HEK293 (cell line): ENCODE measurements around the gene CCDC85C.
A peak's percentile ranks its signal among the peaks of the same experiment; 100 is the strongest.

Experiments used
- BCL11B ChIP-seq: fragments of 450-650 bp; formaldehyde crosslinking; IDR thresholded peaks from 2 replicates; pipeline ENCODE4 v1.5.1; 2016; ENCODE audit warnings: low read depth, missing biosample characterization, missing genetic modification characterization
- HOXA7 ChIP-seq: sonication (generic); formaldehyde crosslinking; IDR thresholded peaks from 2 replicates; pipeline ENCODE4 v1.8.1; 2022; ENCODE audit warnings: missing genetic modification reagents, borderline replicate concordance
- OVOL3 ChIP-seq: fragments of 450-650 bp; formaldehyde crosslinking; IDR thresholded peaks from 2 replicates; pipeline ENCODE4 v1.5.1; 2016; ENCODE audit warnings: missing biosample characterization, missing genetic modification characterization
- PATZ1 ChIP-seq: fragments of 450-650 bp; formaldehyde crosslinking; IDR thresholded peaks from 2 replicates; pipeline ENCODE4 v1.5.1; 2016; ENCODE audit warnings: missing biosample characterization, missing genetic modification characterization
- PRDM10 ChIP-seq: fragments of 450-650 bp; formaldehyde crosslinking; IDR thresholded peaks from 2 replicates; pipeline ENCODE4 v1.5.1; 2016; ENCODE audit warnings: missing biosample characterization, missing genetic modification characterization
- TCF7L2 ChIP-seq: IDR thresholded peaks from 2 replicates; pipeline ENCODE4 v1.6.1; 2011; ENCODE audit warnings: low read depth, mild to moderate bottlenecking, inconsistent platforms, low read length, moderate library complexity, borderline replicate concordance
- YY1 ChIP-seq: fragments of 450-650 bp; formaldehyde crosslinking; IDR thresholded peaks from 2 replicates; pipeline ENCODE4 v1.5.1; 2018; ENCODE audit warnings: missing biosample characterization, missing genetic modification characterization
- YY2 ChIP-seq: fragments of 450-650 bp; formaldehyde crosslinking; IDR thresholded peaks from 2 replicates; pipeline ENCODE4 v1.5.1; 2016; ENCODE audit warnings: missing biosample characterization, missing genetic modification characterization
- ZIC2 ChIP-seq: fragments of 450-650 bp; formaldehyde crosslinking; IDR thresholded peaks from 2 replicates; pipeline ENCODE4 v1.5.1; 2016; ENCODE audit warnings: missing biosample characterization, missing genetic modification characterization
- ZNF112 ChIP-seq: fragments of 450-650 bp; formaldehyde crosslinking; IDR thresholded peaks from 2 replicates; pipeline ENCODE4 v1.5.0; 2017; ENCODE audit warnings: missing biosample characterization, missing genetic modification characterization
- ZNF121 ChIP-seq: fragments of 450-650 bp; formaldehyde crosslinking; IDR thresholded peaks from 2 replicates; pipeline ENCODE4 v1.5.1; 2016; ENCODE audit warnings: missing biosample characterization, missing genetic modification characterization
- ZNF132 ChIP-seq: fragments of 450-650 bp; formaldehyde crosslinking; IDR thresholded peaks from 2 replicates; pipeline ENCODE4 v1.5.1; 2017; ENCODE audit warnings: missing biosample characterization, missing genetic modification characterization, borderline replicate concordance
- ZNF174 ChIP-seq: fragments of 450-650 bp; formaldehyde crosslinking; IDR thresholded peaks from 2 replicates; pipeline ENCODE4 v1.5.0; 2017; ENCODE audit warnings: missing biosample characterization, mild to moderate bottlenecking, missing genetic modification characterization
- ZNF214 ChIP-seq: fragments of 450-650 bp; formaldehyde crosslinking; IDR thresholded peaks from 2 replicates; pipeline ENCODE4 v1.5.1; 2017; ENCODE audit warnings: missing biosample characterization, mild to moderate bottlenecking, missing genetic modification characterization, borderline replicate concordance
- ZNF239 ChIP-seq: fragments of 450-650 bp; formaldehyde crosslinking; IDR thresholded peaks from 2 replicates; pipeline ENCODE4 v1.5.1; 2016; ENCODE audit warnings: missing biosample characterization, missing genetic modification characterization
- ZNF248 ChIP-seq: fragments of 450-650 bp; formaldehyde crosslinking; IDR thresholded peaks from 2 replicates; pipeline ENCODE4 v1.5.1; 2017; ENCODE audit warnings: missing biosample characterization, missing genetic modification characterization
- ZNF354C ChIP-seq: fragments of 450-650 bp; formaldehyde crosslinking; IDR thresholded peaks from 2 replicates; pipeline ENCODE4 v1.5.1; 2016; ENCODE audit warnings: missing biosample characterization, missing genetic modification characterization, low read depth, borderline replicate concordance
- ZNF37A ChIP-seq: fragments of 450-650 bp; IDR thresholded peaks from 2 replicates; pipeline ENCODE4 v1.5.1; 2018; ENCODE audit warnings: missing biosample characterization, missing genetic modification characterization
- ZNF391 ChIP-seq: fragments of 450-650 bp; formaldehyde crosslinking; IDR thresholded peaks from 2 replicates; pipeline ENCODE4 v1.5.1; 2016; ENCODE audit warnings: low read depth, missing biosample characterization, missing genetic modification characterization, borderline replicate concordance
- ZNF404 ChIP-seq: fragments of 450-650 bp; formaldehyde crosslinking; IDR thresholded peaks from 2 replicates; pipeline ENCODE4 v1.5.1; 2017; ENCODE audit warnings: missing biosample characterization, missing genetic modification characterization
- ZNF48 ChIP-seq: fragments of 450-650 bp; formaldehyde crosslinking; IDR thresholded peaks from 2 replicates; pipeline ENCODE4 v1.5.1; 2016; ENCODE audit warnings: missing biosample characterization, missing genetic modification characterization
- ZNF600 ChIP-seq: fragments of 450-650 bp; formaldehyde crosslinking; IDR thresholded peaks from 2 replicates; pipeline ENCODE4 v1.5.1; 2016; ENCODE audit warnings: missing biosample characterization, missing genetic modification characterization
- ZNF621 ChIP-seq: fragments of 450-650 bp; formaldehyde crosslinking; IDR thresholded peaks from 2 replicates; pipeline ENCODE4 v1.5.1; 2017; ENCODE audit warnings: missing biosample characterization, missing genetic modification characterization
- ZNF624 ChIP-seq: fragments of 450-650 bp; formaldehyde crosslinking; IDR thresholded peaks from 2 replicates; pipeline ENCODE4 v1.5.1; 2017; ENCODE audit warnings: missing biosample characterization, missing genetic modification characterization
- ZNF707 ChIP-seq: fragments of 450-650 bp; formaldehyde crosslinking; IDR thresholded peaks from 2 replicates; pipeline ENCODE4 v1.5.1; 2016; ENCODE audit warnings: missing biosample characterization, missing genetic modification characterization
- ZSCAN18 ChIP-seq: fragments of 450-650 bp; formaldehyde crosslinking; IDR thresholded peaks from 2 replicates; pipeline ENCODE4 v1.5.1; 2016; ENCODE audit warnings: missing biosample characterization, missing genetic modification characterization
- ZSCAN5A ChIP-seq: fragments of 450-650 bp; formaldehyde crosslinking; IDR thresholded peaks from 2 replicates; pipeline ENCODE4 v1.5.1; 2016; ENCODE audit warnings: missing biosample characterization, missing genetic modification characterization
- TF ChIP-seq, protein P1 (sequence below): fragments of 450-650 bp; formaldehyde crosslinking; IDR thresholded peaks from 2 replicates; pipeline ENCODE4 v1.5.1; 2016; ENCODE audit warnings: missing biosample characterization, missing genetic modification characterization
- TF ChIP-seq, protein P2 (sequence below): fragments of 450-650 bp; formaldehyde crosslinking; IDR thresholded peaks from 2 replicates; pipeline ENCODE4 v1.5.1; 2017; ENCODE audit warnings: missing biosample characterization, missing genetic modification characterization
- TF ChIP-seq, protein P3 (sequence below): fragments of 450-650 bp; formaldehyde crosslinking; IDR thresholded peaks from 2 replicates; pipeline ENCODE4; 2016; ENCODE audit warnings: missing biosample characterization, missing genetic modification characterization

Gene CCDC85C

DNA sequence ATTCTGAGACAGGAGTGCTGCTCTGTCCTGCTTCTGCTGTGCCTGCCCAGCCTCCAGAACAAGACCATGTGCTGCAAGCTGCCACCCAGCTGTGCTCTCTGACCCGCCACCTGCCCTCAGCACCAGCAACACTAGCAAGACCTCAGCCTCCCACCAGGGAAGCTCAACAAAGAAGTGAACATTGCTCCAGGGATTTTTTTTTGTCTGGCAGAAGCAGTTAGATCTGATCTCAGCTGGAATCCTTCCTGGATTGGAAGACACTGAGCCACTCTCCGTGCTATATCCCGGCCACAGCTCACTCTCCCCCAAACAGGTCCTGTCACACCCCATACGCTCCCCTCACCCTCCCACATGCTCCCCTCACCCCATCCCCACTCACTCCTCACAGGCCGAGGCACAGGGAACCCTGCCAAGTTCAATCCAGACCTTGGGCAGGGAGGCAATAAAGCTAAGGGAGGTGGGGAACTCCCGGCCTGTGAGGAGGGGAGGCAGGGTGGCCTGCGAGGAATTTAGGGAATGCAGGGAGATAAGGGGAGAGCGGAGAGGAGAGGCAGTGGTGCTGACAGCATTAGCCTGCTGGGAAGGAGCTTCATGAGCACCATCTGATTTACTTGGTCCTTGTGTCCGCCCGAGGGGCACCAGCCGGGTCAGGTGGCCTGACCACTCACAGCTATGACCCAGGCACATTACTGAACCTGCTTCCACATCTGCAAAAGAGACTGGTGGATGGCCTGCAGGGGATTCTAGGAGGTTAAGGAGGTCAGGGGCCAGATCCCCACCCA lies 29.7 kb downstream of the CCDC85C start (continued):
- no peak for TF ChIP-seq OVOL3 (tag by site-specific recombination)
- no peak for TF ChIP-seq ZSCAN5A (tag by site-specific recombination)
- TF ChIP-seq, protein P1, sequence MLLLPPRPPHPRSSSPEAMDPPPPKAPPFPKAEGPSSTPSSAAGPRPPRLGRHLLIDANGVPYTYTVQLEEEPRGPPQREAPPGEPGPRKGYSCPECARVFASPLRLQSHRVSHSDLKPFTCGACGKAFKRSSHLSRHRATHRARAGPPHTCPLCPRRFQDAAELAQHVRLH (tag by site-specific recombination) = no peak
- TF ChIP-seq ZNF112 (tag by site-specific recombination) = no peak
- no peak for TF ChIP-seq HOXA7
- TF ChIP-seq, protein P2, sequence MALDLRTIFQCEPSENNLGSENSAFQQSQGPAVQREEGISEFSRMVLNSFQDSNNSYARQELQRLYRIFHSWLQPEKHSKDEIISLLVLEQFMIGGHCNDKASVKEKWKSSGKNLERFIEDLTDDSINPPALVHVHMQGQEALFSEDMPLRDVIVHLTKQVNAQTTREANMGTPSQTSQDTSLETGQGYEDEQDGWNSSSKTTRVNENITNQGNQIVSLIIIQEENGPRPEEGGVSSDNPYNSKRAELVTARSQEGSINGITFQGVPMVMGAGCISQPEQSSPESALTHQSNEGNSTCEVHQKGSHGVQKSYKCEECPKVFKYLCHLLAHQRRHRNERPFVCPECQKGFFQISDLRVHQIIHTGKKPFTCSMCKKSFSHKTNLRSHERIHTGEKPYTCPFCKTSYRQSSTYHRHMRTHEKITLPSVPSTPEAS = no peak
- peak; percentile 91 for TF ChIP-seq ZNF600 (tag by site-specific recombination)
- no peak for TF ChIP-seq ZNF707 (tag by site-specific recombination)
- TF ChIP-seq PATZ1 = peak; percentile 98
- TF ChIP-seq BCL11B (tag by site-specific recombination) = peak; percentile 52
- TF ChIP-seq ZNF354C (tag by site-specific recombination) = no peak
- TF ChIP-seq ZSCAN18 (tag by site-specific recombination) = no peak
- TF ChIP-seq ZIC2 (tag by site-specific recombination) = peak; percentile 99
- no peak for TF ChIP-seq TCF7L2
- TF ChIP-seq PRDM10 (tag by site-specific recombination) = peak; percentile 79
- TF ChIP-seq ZNF121 (tag by site-specific recombination) = no peak
- TF ChIP-seq ZNF214 (tag by site-specific recombination) = no peak
- no peak for TF ChIP-seq ZNF239
- no peak for TF ChIP-seq ZNF132
- TF ChIP-seq, protein P3, sequence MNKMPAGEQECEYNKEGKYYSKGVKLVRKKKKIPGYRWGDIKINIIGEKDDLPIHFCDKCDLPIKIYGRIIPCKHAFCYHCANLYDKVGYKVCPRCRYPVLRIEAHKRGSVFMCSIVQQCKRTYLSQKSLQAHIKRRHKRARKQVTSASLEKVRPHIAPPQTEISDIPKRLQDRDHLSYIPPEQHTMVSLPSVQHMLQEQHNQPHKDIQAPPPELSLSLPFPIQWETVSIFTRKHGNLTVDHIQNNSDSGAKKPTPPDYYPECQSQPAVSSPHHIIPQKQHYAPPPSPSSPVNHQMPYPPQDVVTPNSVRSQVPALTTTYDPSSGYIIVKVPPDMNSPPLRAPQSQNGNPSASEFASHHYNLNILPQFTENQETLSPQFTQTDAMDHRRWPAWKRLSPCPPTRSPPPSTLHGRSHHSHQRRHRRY (tag by site-specific recombination) = no peak
- no peak for TF ChIP-seq ZNF48
- no peak for TF ChIP-seq YY1
- no peak for TF ChIP-seq ZNF621 (tag by site-specific recombination)
- TF ChIP-seq ZNF37A (tag by site-specific recombination) = no peak
- no peak for TF ChIP-seq ZNF624
- no peak for TF ChIP-seq ZNF248 (tag by site-specific recombination)
- TF ChIP-seq ZNF391 (tag by site-specific recombination) = no peak; the same call in 1 of the 2 replicates
- no peak for TF ChIP-seq ZNF404 (tag by site-specific recombination)
- no peak for TF ChIP-seq YY2 (tag by site-specific recombination)
- TF ChIP-seq ZNF174 (tag by site-specific recombination) = no peak
